ENCODE results near the gene TRAF7.
"Not testable (repeated sequence)": the region's sequence is repeated elsewhere in the genome, so short reads cannot be mapped to it uniquely, and the experiment has no call there.

Gene TRAF7

GRCh38 chr16:2200313-2200712 is 44.7 kb downstream of the TRAF7 start:
- TF ChIP-seq FOXM1 (IDR thresholded peaks at IDR 0.05; ENCODE audit: borderline replicate concordance): no peak
- no peak for TF ChIP-seq LEF1 (IDR thresholded peaks at IDR 0.05; ENCODE audit: borderline replicate concordance)
- no peak for TF ChIP-seq SUZ12 (IDR thresholded peaks at IDR 0.05)
- no peak for TF ChIP-seq L3MBTL2 (conservative IDR thresholded peaks at IDR 0.05)
- TF ChIP-seq ZNF384 (IDR thresholded peaks at IDR 0.05): no peak
- no peak for TF ChIP-seq PKNOX1 (IDR thresholded peaks at IDR 0.05)
- TF ChIP-seq BHLHE40 (IDR thresholded peaks at IDR 0.05; ENCODE audit: borderline replicate concordance): no peak
- TF ChIP-seq SP1 (IDR thresholded peaks at IDR 0.05): no peak
- TF ChIP-seq ARNT (IDR thresholded peaks at IDR 0.05): no peak
- no peak for TF ChIP-seq CTBP1 (IDR thresholded peaks at IDR 0.05; ENCODE audit: borderline replicate concordance)
- no peak for DNase-seq (ENCODE audit: extremely low spot score)
- ChIA-PET POLR2A (interaction anchor here (1.8 to 2.0 kb wide), 2 partner anchors 14 to 15 kb away, joined by 4 read pairs; partner anchors contain the start of gene PGP), CTCF (no interaction called here)

GRCh38 chr16:2203119-2203688 is 47.6 kb downstream of the TRAF7 start:
- DNase-seq (ENCODE audit: extremely low spot score); CTCF ChIA-PET: not testable (repeated sequence)
- POLR2A ChIA-PET: interaction anchor here (0.8 to 2.0 kb wide), 8 partner anchors 8 to 238 kb away, joined by 3 to 7 read pairs (median 4); partner anchors contain the start of genes PGP, RPS2 and TRAF7

- TF ChIP-seq FOXK2 (IDR thresholded peaks at IDR 0.05): no peak
- no peak for TF ChIP-seq ELF4 (IDR thresholded peaks at IDR 0.05)
- TF ChIP-seq ARNT (IDR thresholded peaks at IDR 0.05): no peak
- no peak for TF ChIP-seq FOXA1 (IDR thresholded peaks at IDR 0.05)
- no peak for TF ChIP-seq CTBP1 (IDR thresholded peaks at IDR 0.05; ENCODE audit: borderline replicate concordance)
- ChIA-PET CTCF (no interaction called here), POLR2A (interaction anchor here (0.6 to 2.9 kb wide), 9 partner anchors 8 to 231 kb away, joined by 3 to 12 read pairs (median 6); partner anchors contain the start of genes ECI1, PGP and TRAF7)
- DNase-seq (ENCODE audit: extremely low spot score): no peak
These were observed 49.0 kb downstream of the TRAF7 start for GRCh38 chr16:2204416-2205103.

- ChIA-PET CTCF (no interaction called here), POLR2A (interaction anchor here (0.8 to 2.9 kb wide), 8 partner anchors 8 to 183 kb away, joined by 3 to 12 read pairs (median 8); partner anchors contain the start of genes ECI1, PGP and TRAF7)
- peak; percentile 96 for DNase-seq (ENCODE audit: extremely low spot score)
- TF ChIP-seq L3MBTL2 (conservative IDR thresholded peaks at IDR 0.05) (peak; percentile 56), SUZ12 (IDR thresholded peaks at IDR 0.05) (no peak), FOXM1 (IDR thresholded peaks at IDR 0.05; ENCODE audit: borderline replicate concordance) (peak; percentile 89; the same call in 1 of the 2 replicates), ZNF384 (IDR thresholded peaks at IDR 0.05) (no peak)
These were observed 49.8 kb downstream of the TRAF7 start, which contains the start of gene MLST8 for GRCh38 chr16:2205104-2205966. TSS of gene MLST8 (plus strand) at chr16:2205454. CDS start at chr16:2206086, 632 bp downstream.

- DNase-seq (ENCODE audit: extremely low spot score): no peak
- ChIA-PET CTCF (no interaction called here), POLR2A (interaction anchor here (1.3 to 2.9 kb wide), 7 partner anchors 9 to 183 kb away, joined by 3 to 12 read pairs (median 9); partner anchors contain the start of genes ECI1, PGP and TRAF7)
- TF ChIP-seq SP1 (IDR thresholded peaks at IDR 0.05): no peak
- TF ChIP-seq L3MBTL2 (conservative IDR thresholded peaks at IDR 0.05): no peak
- no peak for TF ChIP-seq ZNF384 (IDR thresholded peaks at IDR 0.05)
- no peak for TF ChIP-seq BHLHE40 (IDR thresholded peaks at IDR 0.05; ENCODE audit: borderline replicate concordance)
- no peak for TF ChIP-seq HDGF (IDR thresholded peaks at IDR 0.05; ENCODE audit: borderline replicate concordance)
- TF ChIP-seq CTBP1 (IDR thresholded peaks at IDR 0.05; ENCODE audit: borderline replicate concordance): no peak
- TF ChIP-seq NFRKB (IDR thresholded peaks at IDR 0.05): no peak
- no peak for TF ChIP-seq ELF4 (IDR thresholded peaks at IDR 0.05)
- TF ChIP-seq FOXM1 (IDR thresholded peaks at IDR 0.05; ENCODE audit: borderline replicate concordance): no peak
- TF ChIP-seq LEF1 (IDR thresholded peaks at IDR 0.05; ENCODE audit: borderline replicate concordance): no peak
- TF ChIP-seq FOXA1 (IDR thresholded peaks at IDR 0.05): no peak
- no peak for TF ChIP-seq PKNOX1 (IDR thresholded peaks at IDR 0.05)
- TF ChIP-seq FOXK2 (IDR thresholded peaks at IDR 0.05): no peak
- no peak for TF ChIP-seq SUZ12 (IDR thresholded peaks at IDR 0.05)
- no peak for TF ChIP-seq TARDBP (IDR thresholded peaks at IDR 0.05)
- TF ChIP-seq ARNT (IDR thresholded peaks at IDR 0.05): no peak
These were observed 50.4 kb downstream of the TRAF7 start for GRCh38 chr16:2205967-2206313.

- TF ChIP-seq PKNOX1 (IDR thresholded peaks at IDR 0.05): no peak
- TF ChIP-seq FOXK2 (IDR thresholded peaks at IDR 0.05): no peak
- TF ChIP-seq CTBP1 (IDR thresholded peaks at IDR 0.05; ENCODE audit: borderline replicate concordance): no peak
- no peak for TF ChIP-seq BHLHE40 (IDR thresholded peaks at IDR 0.05; ENCODE audit: borderline replicate concordance)
- no peak for TF ChIP-seq FOXA1 (IDR thresholded peaks at IDR 0.05)
- no peak for TF ChIP-seq SUZ12 (IDR thresholded peaks at IDR 0.05)
- TF ChIP-seq LEF1 (IDR thresholded peaks at IDR 0.05; ENCODE audit: borderline replicate concordance): no peak
- POLR2A ChIA-PET: interaction anchor here (1.3 to 2.9 kb wide), 5 partner anchors 8 to 184 kb away, joined by 3 to 12 read pairs (median 9); partner anchors contain the start of genes ECI1, PGP and TRAF7
- no peak for DNase-seq (ENCODE audit: extremely low spot score)
- CTCF ChIA-PET: no interaction called here
These were observed 50.8 kb downstream of the TRAF7 start for GRCh38 chr16:2206420-2206779.

All from HEK293T (cell line).